Middle frontal gyrus (tissue), 1 donor: ENCODE data around the gene BAZ1B.
"Not testable (repeated sequence)": the region's sequence is repeated elsewhere in the genome, so short reads cannot be mapped to it uniquely, and the experiment has no call there.

Experiments used
- DNase-seq: peaks from one replicate; pipeline ENCODE4 v3.0.0-alpha.2; 2015; ENCODE audit warnings: low spot score; ENCODE audit errors: extremely low spot score

Gene BAZ1B, protein sequence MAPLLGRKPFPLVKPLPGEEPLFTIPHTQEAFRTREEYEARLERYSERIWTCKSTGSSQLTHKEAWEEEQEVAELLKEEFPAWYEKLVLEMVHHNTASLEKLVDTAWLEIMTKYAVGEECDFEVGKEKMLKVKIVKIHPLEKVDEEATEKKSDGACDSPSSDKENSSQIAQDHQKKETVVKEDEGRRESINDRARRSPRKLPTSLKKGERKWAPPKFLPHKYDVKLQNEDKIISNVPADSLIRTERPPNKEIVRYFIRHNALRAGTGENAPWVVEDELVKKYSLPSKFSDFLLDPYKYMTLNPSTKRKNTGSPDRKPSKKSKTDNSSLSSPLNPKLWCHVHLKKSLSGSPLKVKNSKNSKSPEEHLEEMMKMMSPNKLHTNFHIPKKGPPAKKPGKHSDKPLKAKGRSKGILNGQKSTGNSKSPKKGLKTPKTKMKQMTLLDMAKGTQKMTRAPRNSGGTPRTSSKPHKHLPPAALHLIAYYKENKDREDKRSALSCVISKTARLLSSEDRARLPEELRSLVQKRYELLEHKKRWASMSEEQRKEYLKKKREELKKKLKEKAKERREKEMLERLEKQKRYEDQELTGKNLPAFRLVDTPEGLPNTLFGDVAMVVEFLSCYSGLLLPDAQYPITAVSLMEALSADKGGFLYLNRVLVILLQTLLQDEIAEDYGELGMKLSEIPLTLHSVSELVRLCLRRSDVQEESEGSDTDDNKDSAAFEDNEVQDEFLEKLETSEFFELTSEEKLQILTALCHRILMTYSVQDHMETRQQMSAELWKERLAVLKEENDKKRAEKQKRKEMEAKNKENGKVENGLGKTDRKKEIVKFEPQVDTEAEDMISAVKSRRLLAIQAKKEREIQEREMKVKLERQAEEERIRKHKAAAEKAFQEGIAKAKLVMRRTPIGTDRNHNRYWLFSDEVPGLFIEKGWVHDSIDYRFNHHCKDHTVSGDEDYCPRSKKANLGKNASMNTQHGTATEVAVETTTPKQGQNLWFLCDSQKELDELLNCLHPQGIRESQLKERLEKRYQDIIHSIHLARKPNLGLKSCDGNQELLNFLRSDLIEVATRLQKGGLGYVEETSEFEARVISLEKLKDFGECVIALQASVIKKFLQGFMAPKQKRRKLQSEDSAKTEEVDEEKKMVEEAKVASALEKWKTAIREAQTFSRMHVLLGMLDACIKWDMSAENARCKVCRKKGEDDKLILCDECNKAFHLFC (N-terminal part only)

DNA sequence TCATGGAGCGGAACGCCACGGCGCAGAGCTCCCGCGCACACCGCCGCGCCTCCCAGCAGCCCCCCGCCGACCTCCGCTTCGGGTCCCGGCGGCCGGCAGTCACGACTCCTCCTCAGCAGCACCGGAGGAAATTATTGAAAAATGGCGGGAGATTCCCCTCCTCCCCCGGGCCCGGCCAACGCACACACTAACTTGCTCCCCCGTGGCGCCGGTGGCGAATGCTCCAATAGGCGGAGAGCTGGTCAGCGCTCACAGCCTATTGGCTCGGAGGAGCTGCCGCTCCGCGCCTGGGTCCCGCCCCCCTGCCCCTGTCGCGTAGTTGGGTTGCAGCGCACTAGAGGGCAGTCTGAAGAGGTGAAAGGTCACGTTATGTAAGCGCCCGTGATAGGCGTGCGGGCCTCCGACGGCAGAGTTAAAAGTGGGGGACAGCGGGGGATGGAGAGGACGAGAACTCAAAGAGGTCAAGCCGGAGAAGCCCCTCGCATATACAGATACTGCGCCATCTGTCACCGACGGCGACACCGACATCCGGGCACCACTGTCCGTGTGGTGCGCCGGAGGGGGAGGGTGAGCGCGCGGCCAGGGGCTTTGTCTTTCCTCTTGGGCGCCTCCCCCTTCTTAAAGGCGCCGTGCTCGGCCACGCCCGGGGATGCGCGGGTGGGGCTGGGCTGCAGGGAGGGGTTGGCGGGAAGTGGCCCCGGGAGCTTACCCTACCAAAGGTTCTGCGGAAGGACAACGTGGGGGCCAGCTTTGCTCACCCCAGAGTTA lies at the start of gene BAZ1B:
BAZ1B (minus strand) TSS at position 189 of the 768 bp plus-strand sequence. CDS start 360 bp downstream, outside the sequence.
- DNase-seq: peak; percentile 94

DNA sequence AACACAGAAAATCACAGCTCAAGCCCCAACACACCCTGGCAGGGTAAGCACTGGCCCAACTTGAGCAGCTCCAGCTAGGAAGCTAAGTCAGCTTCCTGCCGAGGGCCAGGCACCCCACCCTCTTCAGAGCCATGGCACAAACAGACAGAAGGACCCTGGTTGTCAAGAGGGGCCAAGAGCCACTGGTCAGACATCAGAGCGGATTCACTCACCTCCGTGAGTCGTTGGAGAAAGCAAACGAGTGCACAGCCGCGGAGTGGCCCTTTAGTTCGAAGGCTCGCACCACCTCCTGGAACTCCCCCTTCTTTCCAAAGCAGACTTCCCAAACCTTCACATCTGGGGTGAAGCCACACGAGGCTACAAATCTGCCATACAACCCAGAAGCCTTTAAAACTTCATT lies 48.9 kb upstream of the BAZ1B start:
- DNase-seq: no peak

DNA sequence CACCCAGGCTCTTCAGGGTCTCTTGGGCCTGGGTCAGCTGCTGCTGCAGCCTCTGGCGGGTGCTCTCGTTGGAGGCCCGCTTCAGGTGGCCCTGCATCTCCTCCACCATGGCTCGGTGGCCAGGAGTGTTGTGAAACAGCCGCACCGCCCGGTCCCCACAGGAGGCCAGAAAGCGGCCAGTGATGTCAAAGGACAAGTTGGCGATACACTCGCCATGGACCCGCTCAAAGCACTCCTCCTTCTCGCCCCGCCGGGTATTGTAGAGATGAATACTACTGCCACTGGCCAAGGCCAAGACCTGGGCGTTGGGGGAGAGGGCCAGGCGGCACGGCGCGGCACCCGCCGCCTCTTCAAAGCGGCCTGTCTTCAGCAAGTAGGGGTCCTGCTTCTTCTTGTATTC lies 48.4 kb upstream of the BAZ1B start:
- no peak for DNase-seq

DNA sequence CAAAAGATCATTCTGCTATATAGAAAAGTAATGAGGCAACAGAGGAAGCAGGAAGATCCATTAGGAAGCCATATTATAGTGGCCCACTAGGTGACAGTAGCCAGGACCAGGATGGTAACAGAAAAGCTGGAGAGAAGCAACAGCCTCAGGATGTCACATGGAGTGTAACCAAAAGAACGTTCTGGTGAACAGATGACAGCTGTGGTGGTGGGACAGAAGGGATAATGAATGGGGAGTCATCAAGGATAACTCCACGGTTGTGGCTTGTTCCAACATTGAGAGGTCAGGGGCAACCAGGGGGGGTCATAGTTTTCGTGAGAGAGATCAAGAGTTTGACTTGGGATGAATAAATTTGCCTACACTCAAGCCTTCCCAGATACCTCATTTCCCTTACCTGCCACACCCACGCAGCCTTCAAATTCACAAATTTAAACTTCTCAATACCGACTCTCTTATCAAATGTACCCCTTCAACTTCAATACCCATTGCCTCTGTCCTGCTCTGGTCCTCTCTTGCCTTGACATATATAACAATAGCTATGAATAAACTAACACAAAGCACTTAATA lies 47.0 kb upstream of the BAZ1B start:
- no peak for DNase-seq

DNA sequence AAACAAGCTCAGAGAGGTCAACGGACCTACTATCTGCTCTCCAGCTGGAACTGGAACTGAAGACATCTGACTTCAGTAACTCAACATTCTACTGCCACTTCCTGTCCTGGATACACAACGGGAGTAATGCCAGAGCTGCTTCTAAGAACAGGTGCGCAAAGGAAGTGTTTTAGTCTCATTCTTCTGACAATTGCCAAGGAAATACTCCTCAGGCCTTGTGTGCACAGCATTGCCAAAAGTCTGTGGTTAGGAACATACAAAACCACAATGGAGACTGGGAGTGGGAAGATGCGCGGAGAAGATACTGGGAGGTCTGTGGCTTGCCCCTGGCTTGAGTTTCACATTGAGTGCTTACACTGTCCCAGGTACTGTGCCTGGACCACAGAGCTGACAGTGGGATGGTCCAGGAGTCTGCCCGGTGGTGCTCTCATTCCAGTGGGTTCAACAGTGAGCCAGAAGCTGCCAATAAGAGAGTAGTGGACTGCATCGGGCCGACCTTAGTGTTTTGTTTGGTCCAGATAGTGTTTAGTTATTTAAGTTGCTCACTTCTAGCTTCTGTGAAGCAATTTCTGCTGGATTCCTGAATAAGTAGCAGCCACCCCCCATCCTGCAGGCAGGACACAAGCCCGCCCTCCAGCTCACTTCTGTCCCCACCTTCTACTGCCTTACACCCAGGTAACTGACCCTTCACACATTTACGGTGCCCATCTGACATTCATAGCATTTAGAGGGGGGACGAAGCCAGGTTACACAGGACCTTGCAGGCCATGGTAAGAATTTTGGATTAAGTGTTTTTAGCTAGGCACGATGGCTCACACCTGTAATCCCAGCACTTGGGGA lies 46.0 kb upstream of the BAZ1B start:
- no peak for DNase-seq

DNA sequence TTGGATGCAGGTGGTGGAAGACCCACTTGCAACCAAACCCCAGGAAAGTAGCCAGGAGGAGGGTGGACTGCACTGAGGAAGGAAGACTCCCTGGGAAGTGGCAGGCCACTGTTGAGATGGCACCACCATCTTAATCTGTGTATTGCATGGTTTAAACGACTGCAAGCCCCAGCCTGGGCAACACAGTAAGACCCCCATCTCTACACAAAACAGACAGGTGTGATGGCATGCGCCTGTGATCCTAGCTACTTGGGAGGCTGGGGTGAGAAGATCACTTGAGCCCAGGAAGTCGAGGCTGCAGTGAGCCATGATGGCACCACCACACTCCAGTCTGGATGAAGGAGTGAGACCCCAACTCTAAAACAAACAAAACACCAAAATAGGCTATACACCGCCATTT lies 45.0 kb upstream of the BAZ1B start:
- no peak for DNase-seq

DNA sequence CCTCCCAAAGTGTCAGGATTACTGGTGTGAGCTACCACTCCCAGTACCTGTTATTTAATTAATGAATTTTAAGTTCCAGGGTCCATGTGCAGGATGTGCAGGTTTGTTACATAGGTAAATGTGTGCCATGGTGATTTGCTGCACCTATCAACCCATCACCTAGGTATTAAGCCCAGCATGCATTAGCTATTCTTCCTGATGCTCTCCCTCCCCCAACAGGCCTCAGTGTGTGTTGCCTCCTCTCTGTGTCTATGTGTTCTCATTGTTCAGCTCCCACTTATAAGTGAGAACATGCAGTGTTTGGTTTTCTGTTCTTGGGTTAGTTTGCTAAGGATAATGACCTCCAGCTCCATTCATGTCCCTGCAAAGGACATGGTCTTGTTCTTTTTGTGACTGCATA lies 44.3 kb upstream of the BAZ1B start:
- DNase-seq: not testable (repeated sequence)

DNA sequence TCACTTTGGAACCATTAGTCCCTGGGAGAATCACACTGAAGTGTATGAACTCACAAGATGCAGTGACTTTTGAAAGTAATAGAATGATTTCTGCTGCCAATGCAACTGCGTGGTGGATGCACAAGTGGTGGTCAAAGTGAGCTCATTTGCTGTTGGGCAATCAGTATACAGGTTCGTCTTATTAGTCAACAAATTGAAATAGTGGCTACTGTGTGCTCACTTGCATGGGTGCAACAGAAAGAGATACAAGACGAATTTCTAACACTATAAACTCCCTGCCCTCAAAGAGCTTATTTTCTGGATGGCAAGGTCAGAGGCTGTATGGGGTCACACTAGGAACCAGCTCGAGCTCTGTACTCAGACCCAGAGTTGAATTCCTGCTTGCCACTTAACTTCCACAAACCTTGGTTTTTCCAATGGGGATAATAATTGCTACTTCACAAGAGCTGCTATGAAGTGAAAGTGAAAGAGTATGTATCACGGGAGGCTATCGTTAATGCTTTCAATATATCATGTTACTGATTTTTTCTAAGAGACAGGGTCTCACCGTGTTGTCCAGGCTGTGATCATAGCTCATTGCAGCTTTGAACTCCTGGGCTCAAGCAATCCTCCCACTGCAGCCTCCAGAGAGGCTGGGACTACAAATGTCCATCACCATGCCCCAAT lies 43.7 kb upstream of the BAZ1B start:
- no peak for DNase-seq

DNA sequence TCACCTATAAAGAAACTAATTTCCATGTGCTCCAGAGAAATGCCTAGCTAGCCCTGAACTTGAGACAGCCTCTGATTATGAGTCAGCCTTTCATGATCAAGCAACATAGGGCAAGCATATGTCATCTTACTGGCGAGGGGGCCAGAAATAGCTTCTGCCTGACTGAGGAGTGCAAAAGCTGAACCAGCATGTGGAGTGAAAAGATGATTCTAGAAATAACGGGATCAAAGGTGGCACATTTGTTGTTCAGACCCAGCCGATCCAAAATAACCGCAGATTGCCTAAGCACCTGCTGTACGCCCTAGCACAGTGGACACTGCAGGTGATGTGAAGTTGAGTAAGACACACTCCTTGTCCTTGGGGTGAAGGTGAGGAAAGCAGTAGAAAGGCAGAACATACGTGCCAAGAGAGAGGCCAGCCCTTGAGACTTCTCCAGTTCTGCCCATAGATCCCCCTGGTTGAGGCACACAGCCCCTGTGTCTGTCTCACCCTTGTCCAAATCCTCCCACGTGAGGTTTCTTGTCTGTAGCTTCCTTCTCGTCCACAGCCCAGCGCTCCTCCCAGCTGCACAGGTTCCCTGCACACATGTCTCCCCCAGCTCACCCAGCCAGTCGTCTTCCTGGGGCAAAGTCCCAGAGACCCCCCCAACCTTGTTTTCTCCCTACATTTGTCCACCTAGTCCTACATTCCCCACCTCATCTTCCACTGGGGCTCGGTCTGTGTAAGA lies 38.2 kb upstream of the BAZ1B start:
- DNase-seq: no peak

DNA sequence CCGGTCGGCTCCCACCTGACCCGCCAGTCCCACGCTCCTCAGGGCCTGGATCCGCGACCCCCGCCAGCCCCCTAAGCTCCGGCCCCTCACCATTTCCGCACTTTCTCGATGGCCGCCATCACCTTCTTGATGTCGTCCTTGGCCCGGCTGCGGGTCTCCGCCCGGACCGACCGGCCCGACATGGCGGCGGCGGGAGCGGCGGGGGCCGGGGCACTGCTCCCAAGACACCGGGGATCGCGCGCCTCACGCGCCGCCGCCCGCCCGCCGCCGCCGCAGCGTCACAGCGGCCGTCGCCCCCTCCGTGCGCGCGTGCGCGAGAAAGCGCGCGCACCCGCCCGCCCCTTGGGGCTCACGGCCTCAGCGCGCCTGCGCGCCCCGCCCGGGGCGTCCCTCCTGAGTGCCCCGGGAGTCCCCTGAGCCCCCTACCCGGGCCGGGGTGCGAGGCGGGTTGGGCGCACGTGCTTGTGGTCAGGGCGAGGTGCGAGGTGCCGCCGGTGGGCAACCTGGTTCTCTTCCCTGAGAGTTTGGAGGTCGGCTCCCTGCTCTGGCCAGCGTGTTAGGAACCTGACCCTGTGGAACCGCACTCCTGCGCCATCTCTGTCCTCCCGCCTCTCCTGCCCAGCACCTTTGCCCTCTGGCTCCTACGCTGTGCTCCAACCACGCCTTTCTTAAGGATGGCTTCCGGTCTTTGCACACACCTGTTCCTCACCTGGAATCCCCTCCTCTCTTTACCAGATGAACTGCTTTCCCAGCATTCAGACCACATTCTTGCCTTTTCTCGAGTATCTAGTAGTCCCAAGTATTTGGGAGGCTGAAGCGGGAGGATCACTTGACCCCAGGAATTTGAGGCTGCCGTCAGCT lies 35.5 kb upstream of the BAZ1B start, which contains the start of gene BCL7B:
BCL7B (minus strand) TSS at position 294 of the 861 bp plus-strand sequence; CDS start at position 182, 112 bp downstream.
- DNase-seq: peak; percentile 53

DNA sequence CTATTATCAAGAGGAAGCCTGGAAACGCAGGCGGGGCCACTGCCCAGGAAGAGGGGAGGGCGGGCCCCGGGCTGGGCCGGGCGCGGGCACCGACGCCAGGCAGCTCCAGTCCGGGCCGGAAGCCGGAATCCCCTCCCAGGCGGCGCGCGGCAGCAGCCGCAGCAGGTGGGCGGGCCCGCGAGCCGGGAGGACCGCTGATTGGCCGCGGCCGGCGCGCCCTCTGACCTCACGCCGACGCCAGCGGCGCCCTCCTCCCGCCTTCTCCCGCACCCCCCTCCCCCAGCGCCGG lies 35.0 kb upstream of the BAZ1B start:
- peak; percentile 87 for DNase-seq

DNA sequence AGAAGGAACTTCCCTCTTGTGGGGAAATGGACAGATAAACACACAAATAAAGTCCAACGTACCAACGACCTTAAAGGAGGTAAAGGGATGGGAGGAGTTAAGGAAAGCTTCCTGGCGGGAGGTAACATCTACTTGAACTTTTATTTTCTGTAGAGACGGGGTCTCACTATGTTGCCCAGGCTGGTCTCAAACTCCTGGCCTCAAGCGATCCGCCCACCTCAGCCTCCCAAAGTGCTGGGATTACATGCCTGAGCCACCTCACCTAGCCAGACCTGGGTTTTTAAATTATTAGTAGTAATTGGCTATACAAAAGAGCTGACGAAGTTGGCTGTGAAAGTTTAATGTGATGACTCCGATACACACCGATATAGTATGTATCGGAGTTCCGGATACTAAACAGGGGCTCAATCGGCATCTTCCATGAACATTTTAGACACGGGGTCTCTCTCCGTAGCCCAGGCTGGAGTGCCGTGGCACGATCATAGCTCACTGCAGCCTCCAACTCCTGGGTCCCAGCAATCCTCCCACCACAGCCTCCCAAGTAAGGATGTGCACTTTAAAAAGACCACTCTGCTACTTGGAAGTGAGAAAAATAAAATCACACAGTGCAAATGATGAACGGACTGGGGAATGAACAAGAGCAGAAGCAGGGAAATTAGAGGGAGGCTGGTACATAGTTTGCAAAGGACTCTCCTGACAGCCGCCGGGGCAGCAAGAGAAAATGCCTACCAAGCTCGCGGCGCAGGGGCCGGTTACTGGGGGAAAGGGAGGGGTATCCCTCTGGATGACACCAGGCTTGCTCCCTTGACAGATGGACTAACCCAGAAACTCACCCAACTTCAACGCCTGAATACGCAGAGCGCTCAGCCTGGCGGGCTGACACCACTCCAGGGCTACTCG lies 34.4 kb upstream of the BAZ1B start:
- DNase-seq: no peak

DNA sequence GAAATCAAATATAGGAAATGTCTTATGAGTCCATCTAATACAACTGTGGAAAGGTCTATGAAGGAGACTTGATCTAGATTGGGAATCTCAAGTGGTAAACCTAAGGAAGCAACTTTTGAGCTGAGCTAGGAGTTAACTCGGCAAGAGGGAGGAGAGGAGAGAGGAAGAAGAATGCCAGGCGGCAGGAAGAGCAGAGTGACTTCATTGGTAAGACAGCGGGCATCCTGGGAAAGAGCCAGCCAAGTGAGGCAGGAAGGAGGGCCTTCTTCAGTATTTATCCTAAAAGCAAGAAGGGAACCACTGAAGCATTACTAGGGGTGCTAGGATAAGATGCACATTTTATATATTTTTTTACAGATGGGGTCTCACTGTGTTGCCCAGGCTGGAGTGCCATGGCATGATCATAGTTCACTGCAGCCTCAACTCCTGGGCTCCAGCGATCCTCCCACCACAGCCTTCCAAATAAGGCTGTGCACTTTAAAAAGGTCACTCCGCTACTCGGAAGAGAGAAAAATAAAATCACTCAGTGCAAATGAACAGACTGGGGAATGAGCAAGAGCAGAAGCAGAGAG lies 33.4 kb upstream of the BAZ1B start:
- no peak for DNase-seq

DNA sequence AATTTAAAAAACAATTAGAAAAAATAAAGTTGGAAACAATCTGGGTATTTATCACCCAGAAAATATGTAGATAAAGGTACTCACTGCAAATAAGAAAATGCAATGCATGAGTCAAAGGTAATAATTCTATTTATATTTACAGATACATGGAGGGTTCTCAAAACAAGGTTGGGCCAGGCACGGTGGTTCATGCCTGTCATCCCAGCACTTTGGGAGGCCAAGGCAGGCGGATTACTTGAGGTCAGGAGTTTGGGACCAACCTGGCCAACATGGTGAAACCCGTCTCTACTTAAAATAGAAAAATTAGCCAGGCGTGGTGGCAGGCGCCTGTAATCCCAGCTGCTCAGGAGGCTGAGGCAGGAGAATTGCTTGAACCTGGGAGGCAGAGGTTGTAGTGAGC lies 28.0 kb upstream of the BAZ1B start:
- not testable (repeated sequence) for DNase-seq

DNA sequence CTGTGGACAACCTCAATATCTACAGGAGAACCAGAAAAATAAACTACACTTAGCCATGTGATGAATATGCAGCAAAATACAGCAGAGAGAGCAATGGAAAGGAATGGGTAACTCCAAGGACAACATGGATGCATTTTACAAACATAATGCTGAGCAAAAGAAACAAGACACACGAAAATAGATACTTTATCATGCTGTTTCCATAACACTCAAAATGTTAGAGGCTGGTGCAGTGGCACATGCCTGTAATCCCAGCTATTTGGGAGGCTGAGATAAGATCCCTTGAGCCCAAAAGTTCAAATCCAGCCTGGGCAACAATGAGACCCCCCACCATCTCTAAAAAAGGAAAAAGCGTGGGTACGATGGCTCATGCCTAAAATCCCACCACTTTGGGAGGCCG lies 27.1 kb upstream of the BAZ1B start:
- DNase-seq: no peak

DNA sequence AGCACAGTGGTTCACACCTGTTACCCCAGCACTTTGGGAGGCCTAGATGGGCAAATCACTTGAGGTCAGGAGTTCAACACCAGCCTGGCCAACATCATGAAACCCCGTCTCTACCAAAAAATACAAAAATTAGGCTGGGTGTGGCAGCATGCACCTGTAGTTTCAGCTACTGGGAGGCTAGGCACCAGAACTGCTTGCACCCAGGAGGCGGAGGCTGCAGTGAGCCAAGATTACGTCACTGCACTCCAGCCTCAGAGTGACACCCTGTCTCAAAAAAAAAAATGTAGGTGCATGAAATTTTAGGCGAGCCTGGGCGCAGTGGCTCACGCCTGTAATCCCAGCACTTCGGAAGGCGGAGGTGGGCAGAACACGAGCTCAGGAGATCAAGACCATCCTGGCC lies 25.7 kb upstream of the BAZ1B start:
- DNase-seq: no peak
